PC-9 (cell line): ENCODE data around the gene LAPTM5.

ENCODE experiments used
- CTCF ChIP-seq: fragments of 200-600 bp; sonication (generic); conservative IDR thresholded peaks from 2 replicates; pipeline ENCODE4 v1.6.1; 2017; ENCODE audit warnings: mixed run types, antibody characterized with exemption, mild to moderate bottlenecking, moderate library complexity
- EZH2 ChIP-seq: fragments of 200-600 bp; sonication (generic); IDR thresholded peaks from 2 replicates; pipeline ENCODE4 v1.8.0; 2017; ENCODE audit warnings: antibody characterized with exemption, low read depth

- no peak for TF ChIP-seq CTCF
- TF ChIP-seq EZH2, result no peak
Observed at GRCh38 chr1:30734580-30734979, 23.0 kb downstream of the LAPTM5 start.
